Endometrial microvascular endothelial cells (primary cell): ENCODE data around the gene SUN5. TPM values are rescaled to one million over a fixed set of nuclear protein-coding genes. Genes with fewer than 3 reads are reported as not detected.
"Not testable (repeated sequence)": the region's sequence is repeated elsewhere in the genome, so short reads cannot be mapped to it uniquely, and the experiment has no call there.

Experiments used
- in situ Hi-C: cut with HindIII; loops from 2 replicates; pipeline ENCODE4 v1.10.0; 2017; ENCODE audit warnings: low sequenced_read_pairs, low pct_unique_long_range_greater_than_20kb; ENCODE audit errors: inconsistent ontology term
- total RNA-seq: library from RNA; depleted of rRNA; stranded (reverse); fragments of >200 nt; gene quantifications from one replicate; pipeline ENCODE4 v1.2.3, GENCODE V29; 2015; ENCODE audit errors: inconsistent ontology term

SUN5 gene
- total RNA-seq, 1 donor from 2014 or later, result not detected

DNA sequence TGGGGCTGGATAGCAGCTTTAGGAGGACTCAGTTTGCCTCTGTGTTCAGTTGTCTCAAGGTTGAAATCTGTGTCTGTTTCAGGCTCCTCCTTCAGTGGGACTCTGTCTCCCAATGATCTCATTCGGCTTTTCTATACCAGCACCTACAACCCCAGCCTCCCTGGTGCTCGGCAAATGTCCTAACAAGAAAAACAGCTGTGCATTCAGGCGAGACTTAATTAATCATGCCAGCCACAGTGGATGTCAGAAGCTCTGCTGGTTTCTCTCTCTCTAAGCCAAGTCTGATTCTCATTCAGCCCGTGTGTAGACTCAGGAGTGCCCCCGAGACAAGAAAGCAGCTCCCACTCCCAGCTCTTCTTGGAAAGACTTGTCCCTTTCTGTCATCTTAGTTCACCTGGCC lies 46.8 kb downstream of the SUN5 start:
- in situ Hi-C loops, result no loop called here

GRCh38 chr20:32950539-32950938 lies 53.7 kb downstream of the SUN5 start:
- in situ Hi-C loops, result not testable (repeated sequence)

- in situ Hi-C loops, result no loop called here
These were observed 57.6 kb downstream of the SUN5 start for GRCh38 chr20:32946629-32947028.

GRCh38 chr20:32945710-32946221 lies 58.5 kb downstream of the SUN5 start:
- in situ Hi-C loops, result no loop called here

- in situ Hi-C loops, result no loop called here
These were observed 60.7 kb downstream of the SUN5 start for GRCh38 chr20:32943490-32944052.

DNA sequence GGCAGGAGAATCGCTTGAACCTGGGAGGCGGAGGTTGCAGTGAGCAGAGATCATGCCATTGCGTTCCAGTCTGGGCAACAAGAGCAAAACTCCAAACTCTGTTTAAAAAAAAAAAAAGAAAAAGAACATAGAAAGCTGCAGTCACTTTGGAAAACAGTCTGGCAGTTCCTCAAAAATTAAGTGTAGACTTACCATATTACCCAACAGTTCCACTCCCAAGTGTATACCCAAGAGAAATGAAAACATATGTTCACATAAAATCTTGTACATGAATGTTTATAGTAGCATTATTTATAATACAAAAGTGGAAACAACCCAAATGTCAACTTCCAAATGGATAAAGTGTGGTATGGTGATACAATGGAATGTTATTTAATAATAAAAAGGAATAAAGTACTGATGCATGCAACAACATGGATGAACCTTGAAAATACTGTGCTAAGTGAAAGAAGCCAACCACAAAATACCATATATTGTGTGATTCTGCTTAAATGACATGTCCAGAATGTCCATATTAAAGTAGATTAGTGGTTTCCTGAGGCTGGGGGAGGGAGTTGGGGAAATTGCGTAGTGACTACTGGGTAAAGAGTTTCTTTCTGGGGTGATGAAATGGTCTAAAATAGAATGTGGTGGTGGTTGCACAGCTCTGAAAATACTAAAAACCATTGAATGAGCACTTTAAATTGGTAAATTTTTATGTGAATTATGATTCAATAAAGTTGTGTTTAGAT lies 62.9 kb downstream of the SUN5 start:
- in situ Hi-C loops, result no loop called here

DNA sequence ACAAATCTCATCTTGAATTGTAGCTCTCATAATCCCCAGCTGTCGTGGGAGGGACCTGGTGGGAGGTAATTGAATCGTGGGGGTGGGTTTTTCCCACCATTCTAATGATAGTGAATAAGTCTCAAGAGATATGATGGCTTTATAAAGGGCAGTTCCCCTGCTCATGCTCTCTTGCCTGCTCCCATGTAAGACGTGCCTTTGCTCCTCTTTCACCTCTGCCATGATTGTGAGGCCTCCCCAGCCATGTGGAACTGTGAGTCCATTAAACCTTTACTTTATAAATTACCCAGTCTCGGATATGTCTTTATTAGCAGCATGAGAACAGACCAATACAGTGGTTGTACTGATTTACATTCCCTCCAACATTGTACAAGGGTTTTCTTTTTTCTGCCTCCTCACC lies 69.7 kb downstream of the SUN5 start:
- in situ Hi-C loops, result no loop called here

Other genes with a start within 250 kb of the SUN5 start
- gene DNMT3B, start 242.0 kb downstream of the SUN5 start, total RNA-seq, result 8.7 TPM
- gene MAPRE1, start 184.5 kb downstream of the SUN5 start, total RNA-seq, result 157 TPM
- gene EFCAB8, start 145.5 kb downstream of the SUN5 start, total RNA-seq, result not detected
- not detected for gene BPIFB2, start 3.3 kb upstream of the SUN5 start, total RNA-seq
- not detected for gene BPIFB6, start 27.2 kb upstream of the SUN5 start, total RNA-seq
- not detected for gene BPIFB3, start 49.5 kb upstream of the SUN5 start, total RNA-seq
- not detected for gene BPIFB4, start 75.2 kb upstream of the SUN5 start, total RNA-seq
- not detected for gene BPIFA2, start 163.7 kb upstream of the SUN5 start, total RNA-seq
- gene BPIFA3, start 212.9 kb upstream of the SUN5 start, total RNA-seq, result not detected
- not detected for gene BPIFA1, start 231.6 kb upstream of the SUN5 start, total RNA-seq